Heart right ventricle (tissue), 16 donors: ENCODE measurements around the gene HUNK. TPM values are rescaled to one million over a fixed set of nuclear protein-coding genes. Genes with fewer than 3 reads are reported as not detected.
"Not testable (repeated sequence)": the region's sequence is repeated elsewhere in the genome, so short reads cannot be mapped to it uniquely, and the experiment has no call there.

Source experiments
- ATAC-seq, 8 donors: fragments of 200-7000 bp; cut with Tn5 transposase; one replicate each; pipeline ENCODE4 v1.9.1; 2020; ENCODE audit warnings: mild to moderate bottlenecking in 8 of 8, moderate library complexity in 8 of 8, moderate number of reproducible peaks in 1 of 8
- DNase-seq, 2 donors: peaks; one replicate each; pipeline ENCODE4 v3.0.0-alpha.2; 2020
- H3K27ac ChIP-seq, 10 donors: fragments of 200-600 bp; sonication (generic) in 2 of 10; one replicate each; pipeline versions ENCODE4 v1.5.0 to v1.8.0; 2020 to 2022; ENCODE audit warnings: mild to moderate bottlenecking in 3 of 10
- H3K27me3 ChIP-seq, 7 donors: fragments of 200-600 bp; one replicate each; pipeline ENCODE4 v1.8.0; 2021 to 2022; ENCODE audit warnings: mild to moderate bottlenecking in 2 of 7
- H3K36me3 ChIP-seq, 9 donors: fragments of 200-600 bp; sonication (generic) in 1 of 9; one replicate each; pipeline versions ENCODE4 v1.5.0 to v1.8.0; 2020 to 2022; ENCODE audit warnings: mild to moderate bottlenecking in 2 of 9
- H3K4me1 ChIP-seq, 9 donors: fragments of 200-600 bp; sonication (generic) in 1 of 9; one replicate each; pipeline versions ENCODE4 v1.5.0 to v1.8.0; 2020 to 2022; ENCODE audit warnings: mild to moderate bottlenecking in 4 of 9
- H3K4me3 ChIP-seq, 10 donors: fragments of 200-600 bp; sonication (generic) in 2 of 10; one replicate each; pipeline versions ENCODE4 v1.5.0 to v1.8.0; 2020 to 2022; ENCODE audit warnings: mild to moderate bottlenecking in 7 of 10, moderate library complexity in 2 of 10
- H3K9me3 ChIP-seq, 11 donors: fragments of 200-600 bp in 10 of 11; sonication (generic) in 2 of 11; one replicate each; pipeline versions ENCODE4 v1.5.0 to v1.8.0; 2013 to 2022; ENCODE audit warnings: mild to moderate bottlenecking in 2 of 11, control low read depth in 1 of 11, moderate library complexity in 1 of 11
- WGBS, 2 donors: extraction: QIAGEN DNeasy Blood & Tissue Kit; methylation state at CpG; one replicate each; pipeline ENCODE4 v1.1.7; 2013; ENCODE audit warnings: inconsistent platforms in 1 of 2; 5-methylcytosine and 5-hydroxymethylcytosine counted together
- intact Hi-C, 10 donors: fragments of 100-400 bp; cut with DNase I; formaldehyde crosslinking; loops; one replicate each; pipeline versions ENCODE4 v1.11.1 to v1.14.2; 2022
- polyA plus RNA-seq, 2 donors: library from polyadenylated mRNA; stranded (reverse); fragments of 200-250 nt; gene quantifications; one replicate each; pipeline ENCODE4 v1.2.3, GENCODE V29; 2013
- total RNA-seq, 10 donors: library from RNA; stranded (reverse); fragmentation: NEBNext Ultra II Directional in 3 of 10; extraction: Animal tissue kit (Norgen Biotek cat#: 25700) in 3 of 10; gene quantifications; one replicate each; pipeline versions ENCODE4 v1.2.1 to v1.2.4, GENCODE V29; 2021 to 2023
- TF ChIP-seq, protein P1 (sequence below), 9 donors: fragments of 200-600 bp; sonication (generic) in 2 of 9; IDR thresholded peaks; one replicate each; pipeline versions ENCODE4 v1.5.0 to v1.8.0; 2021 to 2022; ENCODE audit warnings: antibody characterized with exemption in 9 of 9, mild to moderate bottlenecking in 5 of 9, moderate library complexity in 1 of 9
- donor health status: Arrhythmogenic right ventricular cardiomyopathy.
- donor health status: ischemic (EF 13 %, LVEDD 7.1; RV severe dilation, severe dysfunction).
- donor health status: healthy with polysubstance abuse.
- donor health status: DM: no; HTN: yes; CAD: no.
- donor health status: DM: no; HTN: no; CAD: no.
- donor health status: ischemic (EF 25% LVEDD 6.9; RV normal size, moderate dysfunction).
- donor health status: ischemic (EF 25% LVEDD 5.7; RV mildly dilated, moderate dysfunction).
- donor health status: healthy.
- donor health status: DM: yes; HTN: yes; CAD: no.
- donor health status: Ischemic cardiomyopathy.
- donor health status: ischemic (EF 35%, LVEDD 5.7; RV mildly dilated, moderate dysfunction).
- donor health status: nonischemic (EF 11% LVEDD 7.7; RV severe dilation, severe dysfunction).
- donor health status: DM: yes; HTN: yes; CAD: no.
- donor health status: PGD.
- donor health status: ischemic (EF 29% LVEDD 5.4; RV normal size, mild dysfunction).
- donor health status: nonischemic (EF 23%, LVEDD 6.1; RV moderate dilation, normal function).

The HUNK gene
- total and polyA plus RNA-seq, 12 donors: 0.04 to 0.81 (median 0.10) TPM; not detected in 2

DNA sequence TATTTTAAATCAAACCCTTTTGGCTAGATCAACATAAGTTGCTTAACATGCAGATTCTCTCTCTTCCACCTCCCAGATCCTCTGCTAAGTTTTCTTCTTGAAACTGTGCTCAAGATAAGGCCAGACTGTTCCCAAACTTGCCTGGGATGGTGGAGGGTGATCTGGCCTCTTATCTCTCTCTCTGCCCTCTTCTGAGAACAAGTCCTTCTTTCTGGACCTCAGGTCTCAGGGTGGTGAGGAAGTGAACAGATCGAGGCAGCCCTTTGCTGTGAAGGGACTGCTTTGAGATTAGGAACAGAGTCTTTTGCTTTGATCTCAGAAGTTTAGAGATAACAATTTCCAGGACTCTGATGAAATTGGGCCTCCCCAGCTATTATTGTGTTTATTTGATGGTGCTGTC, 70.7 kb downstream of the HUNK start:
- DNase-seq (no peak), ATAC-seq (no peak)
- Histone ChIP-seq H3K36me3 (no peaks in the 10 kb centered on the region), H3K9me3 (no peaks in the 10 kb centered on the region), H3K27me3 (peaks cover 0 to 7% (median 0%) of the 10 kb centered on the region in 7 donors), H3K4me1 (no peaks in the 10 kb centered on the region), H3K4me3 (no peak overlapping the region), H3K27ac (no peak overlapping the region)
- TF ChIP-seq, protein P1, sequence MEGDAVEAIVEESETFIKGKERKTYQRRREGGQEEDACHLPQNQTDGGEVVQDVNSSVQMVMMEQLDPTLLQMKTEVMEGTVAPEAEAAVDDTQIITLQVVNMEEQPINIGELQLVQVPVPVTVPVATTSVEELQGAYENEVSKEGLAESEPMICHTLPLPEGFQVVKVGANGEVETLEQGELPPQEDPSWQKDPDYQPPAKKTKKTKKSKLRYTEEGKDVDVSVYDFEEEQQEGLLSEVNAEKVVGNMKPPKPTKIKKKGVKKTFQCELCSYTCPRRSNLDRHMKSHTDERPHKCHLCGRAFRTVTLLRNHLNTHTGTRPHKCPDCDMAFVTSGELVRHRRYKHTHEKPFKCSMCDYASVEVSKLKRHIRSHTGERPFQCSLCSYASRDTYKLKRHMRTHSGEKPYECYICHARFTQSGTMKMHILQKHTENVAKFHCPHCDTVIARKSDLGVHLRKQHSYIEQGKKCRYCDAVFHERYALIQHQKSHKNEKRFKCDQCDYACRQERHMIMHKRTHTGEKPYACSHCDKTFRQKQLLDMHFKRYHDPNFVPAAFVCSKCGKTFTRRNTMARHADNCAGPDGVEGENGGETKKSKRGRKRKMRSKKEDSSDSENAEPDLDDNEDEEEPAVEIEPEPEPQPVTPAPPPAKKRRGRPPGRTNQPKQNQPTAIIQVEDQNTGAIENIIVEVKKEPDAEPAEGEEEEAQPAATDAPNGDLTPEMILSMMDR (IDR thresholded peaks at IDR 0.05): no peak
- intact Hi-C loops: no loop called here
- 47 to 50% methylated on average over 1 of the region's 1 CpG for WGBS, 2 donors

DNA sequence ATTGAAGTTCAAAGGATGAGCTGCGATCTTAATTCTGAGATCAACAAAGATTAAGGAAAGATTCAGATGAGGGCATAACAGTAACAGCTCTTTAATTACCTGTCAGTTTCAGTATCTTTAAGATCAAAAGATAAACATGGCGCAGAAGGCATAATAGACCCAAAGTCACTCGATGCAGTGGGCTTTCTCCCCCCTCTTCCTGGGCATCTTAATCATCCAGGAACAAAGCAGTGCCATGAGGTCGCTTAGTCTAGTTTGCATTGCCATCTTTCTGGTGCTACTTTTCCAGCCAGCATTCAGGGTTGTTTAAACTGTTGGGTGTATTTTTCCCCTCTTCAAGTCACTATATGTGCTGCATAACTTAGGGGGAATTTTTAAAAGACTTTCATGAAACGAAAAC, 72.3 kb downstream of the HUNK start:
- H3K27ac ChIP-seq: no peak overlapping the region
- no peak for ATAC-seq
- H3K4me1 ChIP-seq: no peaks in the 10 kb centered on the region
- WGBS, 2 donors: 63 to 68% methylated on average over 5 of the region's 5 CpGs
- DNase-seq: no peak
- peaks cover 0 to 11% (median 0%) of the 10 kb centered on the region in 7 donors for H3K27me3 ChIP-seq
- TF ChIP-seq, protein P1 (IDR thresholded peaks at IDR 0.05): no peak
- intact Hi-C loops: no loop called here
- no peak overlapping the region for H3K4me3 ChIP-seq
- no peaks in the 10 kb centered on the region for H3K9me3 ChIP-seq
- no peaks in the 10 kb centered on the region for H3K36me3 ChIP-seq

DNA sequence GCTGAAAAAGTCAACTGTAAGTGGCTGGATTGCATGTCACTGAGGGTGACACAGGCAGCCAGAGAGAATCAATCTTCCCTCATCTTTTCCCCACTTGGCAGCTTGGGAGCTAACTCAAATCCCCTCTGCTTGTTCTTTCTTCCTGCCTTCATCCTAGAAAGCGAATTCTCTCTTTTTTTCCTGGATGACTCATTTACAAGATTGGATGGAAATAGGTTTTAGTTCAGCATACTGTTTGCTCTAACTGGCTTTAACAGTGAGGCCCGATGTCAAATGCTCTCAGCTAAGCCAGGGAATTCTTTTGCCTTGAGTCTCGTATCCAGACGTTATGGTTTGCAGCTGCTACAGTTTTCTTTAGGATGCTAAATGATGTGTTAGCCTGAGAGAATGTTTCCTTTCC, 72.7 kb downstream of the HUNK start:
- Histone ChIP-seq H3K27ac (no peak overlapping the region), H3K27me3 (peaks cover 0 to 11% (median 0%) of the 10 kb centered on the region in 7 donors), H3K9me3 (no peaks in the 10 kb centered on the region), H3K4me1 (no peaks in the 10 kb centered on the region), H3K36me3 (no peaks in the 10 kb centered on the region), H3K4me3 (no peak overlapping the region)
- intact Hi-C loops: no loop called here
- WGBS, 2 donors: 54 to 55% methylated on average over 4 of the region's 4 CpGs
- DNase-seq: no peak
- no peak for ATAC-seq
- TF ChIP-seq, protein P1 (IDR thresholded peaks at IDR 0.05): no peak

DNA sequence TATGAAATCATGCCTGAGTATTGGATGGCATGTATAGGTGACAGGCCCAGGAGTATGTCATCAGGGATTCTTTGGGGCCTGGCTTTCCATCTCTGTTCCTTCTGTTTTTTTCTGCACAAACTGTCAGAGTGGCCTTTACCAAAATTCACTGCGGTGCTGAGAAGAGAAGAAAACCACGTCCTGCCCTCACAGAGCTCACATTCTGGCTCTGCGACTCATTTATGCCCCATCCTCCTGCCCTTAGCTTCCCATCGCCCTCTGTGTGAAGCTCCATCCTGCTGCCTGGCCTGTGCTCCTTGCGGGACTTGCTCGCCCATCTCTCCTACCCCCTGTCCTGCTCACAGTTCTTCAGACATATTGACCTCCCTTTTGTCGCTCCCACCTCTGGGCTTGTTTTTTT, 73.4 kb downstream of the HUNK start:
- Histone ChIP-seq H3K4me3 (no peak overlapping the region), H3K36me3 (no peaks in the 10 kb centered on the region), H3K4me1 (no peaks in the 10 kb centered on the region), H3K9me3 (no peaks in the 10 kb centered on the region), H3K27ac (no peak overlapping the region), H3K27me3 (peaks cover 0 to 11% (median 0%) of the 10 kb centered on the region in 7 donors)
- no peak for ATAC-seq
- intact Hi-C loops: no loop called here
- TF ChIP-seq, protein P1 (IDR thresholded peaks at IDR 0.05): no peak
- WGBS, 2 donors: 94 to 97% methylated on average over 7 of the region's 7 CpGs
- no peak for DNase-seq

DNA sequence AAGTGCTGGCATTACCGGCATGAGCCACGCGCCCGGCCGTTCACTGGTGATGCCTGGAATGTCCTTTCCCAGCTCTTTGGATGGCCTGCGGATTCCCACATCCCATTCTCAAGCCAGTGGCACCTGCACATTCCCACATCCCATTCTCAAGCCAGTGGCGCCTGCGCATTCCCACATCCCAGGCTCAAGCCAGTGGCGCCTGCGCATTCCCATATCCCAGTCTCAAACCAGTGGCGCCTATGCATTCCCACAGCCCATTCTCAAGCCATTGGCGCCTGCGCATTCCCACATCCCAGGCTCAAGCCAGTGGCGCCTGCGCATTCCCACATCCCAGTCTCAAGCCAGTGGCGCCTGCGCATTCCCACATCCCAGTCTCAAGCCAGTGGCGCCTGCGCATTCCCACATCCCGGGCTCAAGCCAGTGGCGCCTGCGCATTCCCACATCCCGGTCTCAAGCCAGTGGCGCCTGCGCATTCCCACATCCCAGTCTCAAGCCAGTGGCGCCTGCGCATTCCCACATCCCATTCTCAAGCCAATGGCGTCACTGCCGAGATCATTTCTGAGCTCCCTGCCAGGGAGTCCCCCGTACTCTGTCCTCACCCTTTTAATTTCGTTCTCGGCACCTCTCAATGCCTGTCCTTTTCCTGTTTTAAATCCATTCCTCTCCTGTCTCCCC, 74.2 kb downstream of the HUNK start:
- H3K4me1 ChIP-seq, H3K9me3 ChIP-seq, ATAC-seq, intact Hi-C loops, H3K36me3 ChIP-seq: not testable (repeated sequence)
- 92 to 99% methylated on average over 29 to 32 of the region's 32 CpGs for WGBS, 2 donors
- peak overlapping the region in 1 of 10 donors; percentile 56 for H3K27ac ChIP-seq
- peak; percentile 45 to 57 for DNase-seq
- peaks cover 0 to 11% (median 0%) of the 10 kb centered on the region in 7 donors for H3K27me3 ChIP-seq
- peak overlapping the region in 2 of 10 donors; percentile 19 to 34 for H3K4me3 ChIP-seq
